HepG2 (cell line): ENCODE data around the gene HLCS. TPM values are rescaled to one million over a fixed set of nuclear protein-coding genes. Genes with fewer than 3 reads are reported as not detected.
A peak's percentile ranks its signal among the peaks of the same experiment; 100 is the strongest.

Experiments used
- ASH2L ChIP-seq: fragments of 300-600, 200-600 bp; sonication (generic); IDR thresholded peaks from 2 replicates; pipeline ENCODE4 v1.7.0; 2017; ENCODE audit warnings: low read depth, mild to moderate bottlenecking, moderate library complexity, mixed read lengths, low read length; ENCODE audit not compliant: insufficient read length
- DR1 ChIP-seq: sonication (generic); formaldehyde crosslinking; IDR thresholded peaks from 2 replicates; pipeline ENCODE4 v1.8.0; 2021; ENCODE audit warnings: mild to moderate bottlenecking, missing genetic modification reagents, inconsistent platforms
- FLYWCH1 ChIP-seq: sonication (generic); formaldehyde crosslinking; IDR thresholded peaks from 2 replicates; pipeline ENCODE4 v1.8.1; 2023; ENCODE audit warnings: mild to moderate bottlenecking, missing genetic modification reagents
- IRX3 ChIP-seq: sonication (generic); formaldehyde crosslinking; IDR thresholded peaks from 2 replicates; pipeline ENCODE4 v1.8.1; 2023; ENCODE audit warnings: mild to moderate bottlenecking, low read depth, missing genetic modification reagents, borderline replicate concordance
- MYNN ChIP-seq: sonication (generic); formaldehyde crosslinking; IDR thresholded peaks from 2 replicates; pipeline ENCODE4 v1.4.0; 2020; ENCODE audit warnings: mild to moderate bottlenecking, low read depth, missing genetic modification reagents
- NCOR1 ChIP-seq: fragments of 200-600 bp; sonication (generic); IDR thresholded peaks from 2 replicates; pipeline ENCODE4 v1.7.0; 2017; ENCODE audit warnings: antibody characterized with exemption, low read length, borderline replicate concordance
- PRDM4 ChIP-seq: sonication (generic); formaldehyde crosslinking; IDR thresholded peaks from 2 replicates; pipeline ENCODE4 v1.9.0; 2021; ENCODE audit warnings: missing genetic modification reagents, borderline replicate concordance
- SNAPC2 ChIP-seq: sonication (generic); formaldehyde crosslinking; IDR thresholded peaks from 2 replicates; pipeline ENCODE4 v1.8.1; 2022; ENCODE audit warnings: mild to moderate bottlenecking, missing genetic modification reagents
- SP2 ChIP-seq: sonication (generic); formaldehyde crosslinking; IDR thresholded peaks from 2 replicates; pipeline ENCODE4 v1.5.1; 2020; ENCODE audit warnings: mild to moderate bottlenecking, missing genetic modification reagents
- TCF7 ChIP-seq: sonication (generic); IDR thresholded peaks from 2 replicates; pipeline ENCODE4 v1.6.1; 2016; ENCODE audit warnings: antibody characterized with exemption, low read depth
- ZBTB25 ChIP-seq: IDR thresholded peaks from 2 replicates; pipeline ENCODE4 v1.6.1; 2018; ENCODE audit warnings: missing genetic modification reagents
- ZBTB3 ChIP-seq: sonication (generic); formaldehyde crosslinking; IDR thresholded peaks from 2 replicates; pipeline ENCODE4 v1.4.0; 2020; ENCODE audit warnings: low read depth, mild to moderate bottlenecking, moderate library complexity, missing genetic modification reagents, borderline replicate concordance
- ZFAT ChIP-seq: sonication (generic); formaldehyde crosslinking; conservative IDR thresholded peaks from 2 replicates; pipeline ENCODE4 v1.8.1; 2023; ENCODE audit warnings: missing genetic modification reagents, inconsistent platforms
- ZNF136 ChIP-seq: sonication (generic); formaldehyde crosslinking; IDR thresholded peaks from 2 replicates; pipeline ENCODE4 v1.8.1; 2022; ENCODE audit warnings: low read depth, mild to moderate bottlenecking, moderate library complexity, missing genetic modification reagents
- ZNF619 ChIP-seq: sonication (generic); formaldehyde crosslinking; IDR thresholded peaks from 2 replicates; pipeline ENCODE4 v1.4.0; 2020; ENCODE audit warnings: mild to moderate bottlenecking, missing genetic modification reagents
- ZNF639 ChIP-seq: conservative IDR thresholded peaks from 2 replicates; pipeline ENCODE4 v1.6.1; 2018; ENCODE audit warnings: missing genetic modification reagents
- ZNF674 ChIP-seq: sonication (generic); formaldehyde crosslinking; IDR thresholded peaks from 2 replicates; pipeline ENCODE4 v1.5.0; 2020; ENCODE audit warnings: low read depth, mild to moderate bottlenecking, missing genetic modification reagents
- ZNF709 ChIP-seq: sonication (generic); formaldehyde crosslinking; IDR thresholded peaks from 2 replicates; pipeline ENCODE4 v1.5.0; 2020; ENCODE audit warnings: mild to moderate bottlenecking, missing genetic modification reagents
- ZNF781 ChIP-seq: sonication (generic); formaldehyde crosslinking; IDR thresholded peaks from 2 replicates; pipeline ENCODE4 v1.5.1; 2020; ENCODE audit warnings: borderline replicate concordance, mild to moderate bottlenecking, missing genetic modification reagents; ENCODE audit errors: not compliant biosample characterization
- polyA plus RNA-seq, 8 experiments: library from polyadenylated mRNA; depleted of rRNA in 3 of 8; stranded (reverse) in 7 of 8; unstranded in 1 of 8; fragments of >200 nt; fragmentation: Illumina TruSeq in 4 of 8; extraction: Trizol in 4 of 8; gene quantifications; 2 replicates each; pipeline versions ENCODE4 v1.2.1 to v1.2.3, GENCODE V29; 2011 to 2016; ENCODE audit warnings: low read depth in 4 of 8, missing spikeins in 1 of 8, mixed read lengths in 1 of 8; ENCODE audit not compliant: insufficient read depth in 1 of 8
- total RNA-seq, 5 experiments: library from RNA; depleted of rRNA; stranded (reverse); fragments of >200 nt; fragmentation: Illumina TruSeq; extraction: Trizol; gene quantifications; 2 replicates each; pipeline ENCODE4 v1.2.3, GENCODE V29; 2016; ENCODE audit warnings: low read depth in 1 of 5
- TF ChIP-seq, protein P1 (sequence below): sonication (generic); formaldehyde crosslinking; IDR thresholded peaks from 2 replicates; pipeline ENCODE4 v1.5.1; 2020; ENCODE audit warnings: mild to moderate bottlenecking, missing genetic modification reagents, borderline replicate concordance

HLCS gene
- total and polyA plus RNA-seq, 2 of the 13 experiments (the other 11 are each of a cell fraction or from before 2014, with no cell fraction given): 7.9 to 12.3 TPM

GRCh38 chr21:36989699-36990507 is 23.4 kb upstream of the HLCS start (continued):
- TF ChIP-seq ZNF674 (CRISPR knock-in tag) (peak; percentile 3; the same call in 1 of the 2 replicates), SP2 (peak; percentile 85), ZBTB25 (CRISPR knock-in tag) (peak; percentile 50; the same call in 1 of the 2 replicates), ZNF781 (CRISPR knock-in tag) (no peak), ZNF639 (peak; percentile 45; the same call in 1 of the 2 replicates), ZNF619 (CRISPR knock-in tag) (0 out of 2 replicates have a peak, but pooled peaks have one; percentile 12), ZNF136 (CRISPR knock-in tag) (no peak), ZBTB3 (CRISPR knock-in tag) (no peak), PRDM4 (CRISPR knock-in tag) (no peak), DR1 (CRISPR knock-in tag) (peak; percentile 15; the same call in 1 of the 2 replicates), ASH2L (peak; percentile 79), NCOR1 (no peak), ZFAT (no peak), FLYWCH1 (CRISPR knock-in tag) (0 out of 2 replicates have a peak, but pooled peaks have one; percentile 78), SNAPC2 (CRISPR knock-in tag) (peak; percentile 89; the same call in 1 of the 2 replicates), IRX3 (CRISPR knock-in tag) (peak; percentile 93), MYNN (CRISPR knock-in tag) (no peak), ZNF709 (peak; percentile 98), TCF7 (no peak)
- TF ChIP-seq, protein P1, sequence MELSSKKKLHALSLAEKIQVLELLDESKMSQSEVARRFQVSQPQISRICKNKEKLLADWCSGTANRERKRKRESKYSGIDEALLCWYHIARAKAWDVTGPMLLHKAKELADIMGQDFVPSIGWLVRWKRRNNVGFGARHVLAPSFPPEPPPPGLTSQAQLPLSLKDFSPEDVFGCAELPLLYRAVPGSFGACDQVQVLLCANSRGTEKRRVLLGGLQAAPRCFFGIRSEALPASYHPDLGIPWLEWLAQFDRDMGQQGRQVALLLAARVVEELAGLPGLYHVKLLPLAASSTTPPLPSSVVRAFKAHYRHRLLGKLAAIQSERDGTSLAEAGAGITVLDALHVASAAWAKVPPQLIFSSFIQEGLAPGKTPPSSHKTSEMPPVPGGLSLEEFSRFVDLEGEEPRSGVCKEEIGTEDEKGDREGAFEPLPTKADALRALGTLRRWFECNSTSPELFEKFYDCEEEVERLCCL: no peak
